Caco-2 (cell line): Measurements from ENCODE around the gene ZBTB38. TPM values are rescaled to one million over a fixed set of nuclear protein-coding genes. Genes with fewer than 3 reads are reported as not detected.

Experiments used
- BruUV-seq: library from RNA; stranded (reverse); fragments of 400-500 nt; replicated peaks from 2 replicates; lab custom pipeline; 2021; lab: Mats Ljungman, UMichigan
- CTCF ChIA-PET: fragments of 300-600 bp; sonication (Branson Sonifier 250); formaldehyde crosslinking; loops from one replicate; lab custom pipeline; 2022; ENCODE audit warnings: antibody characterized with exemption; lab: Charles Lee
- POLR2A ChIA-PET: fragments of 300-600 bp; sonication (Branson Sonifier 250); formaldehyde crosslinking; loops from one replicate; lab custom pipeline; 2022; ENCODE audit warnings: antibody characterized with exemption; lab: Charles Lee
- DNase-seq, 2 experiments: peaks; one replicate each; pipeline versions ENCODE4 v3.0.0 to v3.0.0-alpha.2; 2020 to 2022
- H3K27me3 ChIP-seq: replicated peaks from 2 replicates; pipeline ENCODE4 v1.6.0; 2011; ENCODE audit warnings: low read length; ENCODE audit not compliant: control insufficient read depth, insufficient read depth
- H3K36me3 ChIP-seq: 2 replicates; pipeline ENCODE4 v1.5.1; 2011; ENCODE audit warnings: low read length; ENCODE audit not compliant: control insufficient read depth, insufficient read depth
- H3K4me1 ChIP-seq: fragments of 250-450 bp; sonication (Bioruptor Pico); 2 replicates; pipeline ENCODE4 v1.5.1; 2020; ENCODE audit warnings: mild to moderate bottlenecking
- H3K4me3 ChIP-seq: 2 replicates; pipeline ENCODE4 v1.5.1; 2011; ENCODE audit warnings: low read depth, mild to moderate bottlenecking, control low read depth, low read length
- H3K9me3 ChIP-seq: fragments of 250-450 bp; sonication (Bioruptor Pico); 2 replicates; pipeline ENCODE4 v1.5.1; 2020; ENCODE audit warnings: mild to moderate bottlenecking, moderate library complexity
- H3K27ac Mint-ChIP-seq: one replicate; pipeline ENCODE4 v1.8.0; 2022; ENCODE audit warnings: mixed read lengths; ENCODE audit not compliant: unreplicated experiment
- H3K27me3 Mint-ChIP-seq: one replicate; pipeline ENCODE4 v1.8.0; 2022; ENCODE audit warnings: mixed read lengths; ENCODE audit not compliant: insufficient read depth, unreplicated experiment
- H3K36me3 Mint-ChIP-seq: one replicate; pipeline ENCODE4 v1.8.0; 2022; ENCODE audit warnings: mild to moderate bottlenecking, mixed read lengths; ENCODE audit not compliant: insufficient read depth, unreplicated experiment
- H3K4me1 Mint-ChIP-seq: one replicate; pipeline ENCODE4 v1.8.0; 2022; ENCODE audit warnings: low read depth, mixed read lengths; ENCODE audit not compliant: unreplicated experiment
- H3K4me3 Mint-ChIP-seq: one replicate; pipeline ENCODE4 v1.8.0; 2022; ENCODE audit warnings: mild to moderate bottlenecking, moderate library complexity, mixed read lengths; ENCODE audit not compliant: unreplicated experiment
- H3K9me3 Mint-ChIP-seq: one replicate; pipeline ENCODE4 v1.8.0; 2022; ENCODE audit warnings: mixed read lengths; ENCODE audit not compliant: unreplicated experiment
- intact Hi-C: fragments of 100-400 bp; cut with micrococcal nuclease; formaldehyde crosslinking; loops from one replicate; pipeline ENCODE4 v1.10.0; 2022; ENCODE audit not compliant: unreplicated experiment
- total RNA-seq: library from RNA; stranded (reverse); gene quantifications from 2 replicates; pipeline ENCODE4 v1.2.3, GENCODE V29; 2022
- TF ChIP-seq, protein P1 (sequence below), 2 experiments: fragments of 200-600 bp in 1 of 2; IDR thresholded peaks; 1 replicate in 1 of 2; 2 replicates in 1 of 2; pipeline versions ENCODE4 v1.5.1 to v1.8.0; 2011 to 2022; ENCODE audit warnings: antibody characterized with exemption in 1 of 2, control low read depth in 1 of 2, inconsistent platforms in 1 of 2, low read depth in 1 of 2, low read length in 1 of 2, mild to moderate bottlenecking in 1 of 2, moderate library complexity in 1 of 2; ENCODE audit not compliant: insufficient read depth in 1 of 2, severe bottlenecking in 1 of 2, unreplicated experiment in 1 of 2

ZBTB38 gene
- total RNA-seq, 1 experiment from 2014 or later = 74.1 TPM

DNA sequence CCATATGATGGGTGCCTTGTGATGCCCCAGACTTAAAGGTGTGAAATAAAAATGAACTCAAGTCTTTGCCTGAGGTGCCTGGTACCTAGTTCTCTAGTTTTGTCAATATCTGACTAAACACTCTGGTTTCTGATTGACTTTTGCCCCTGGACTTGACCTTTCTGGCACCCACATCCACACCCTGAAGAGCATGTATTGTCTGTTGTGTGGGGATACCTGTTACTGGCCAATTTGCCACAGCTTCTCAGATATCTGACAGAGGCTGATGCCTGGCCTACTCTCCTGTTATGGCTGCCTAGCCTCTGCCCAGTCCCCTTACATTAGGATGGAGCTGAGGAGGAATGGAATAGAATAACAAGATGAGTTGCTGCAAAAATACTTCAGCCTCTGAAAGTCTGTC, 3.6 kb downstream of the ZBTB38 start:
- ChIA-PET POLR2A (no interaction called here), CTCF (interaction anchor here (1.1 kb wide), 1 partner anchor 12 kb away, joined by 3 read pairs; no protein-coding TSS in a partner anchor)
- no peaks in the 10 kb centered on the region for H3K27me3 ChIP-seq
- H3K36me3 ChIP-seq = no peaks in the 10 kb centered on the region
- Mint-ChIP-seq H3K27ac (no peak overlapping the region), H3K9me3 (no peaks in the 10 kb centered on the region), H3K36me3 (peaks cover 64% of the 10 kb centered on the region), H3K4me3 (no peak overlapping the region), H3K27me3 (no peaks in the 10 kb centered on the region), H3K4me1 (peaks cover 30% of the 10 kb centered on the region)
- no TSS peak for BruUV-seq
- intact Hi-C loops = no loop called here
- TF ChIP-seq, protein P1, sequence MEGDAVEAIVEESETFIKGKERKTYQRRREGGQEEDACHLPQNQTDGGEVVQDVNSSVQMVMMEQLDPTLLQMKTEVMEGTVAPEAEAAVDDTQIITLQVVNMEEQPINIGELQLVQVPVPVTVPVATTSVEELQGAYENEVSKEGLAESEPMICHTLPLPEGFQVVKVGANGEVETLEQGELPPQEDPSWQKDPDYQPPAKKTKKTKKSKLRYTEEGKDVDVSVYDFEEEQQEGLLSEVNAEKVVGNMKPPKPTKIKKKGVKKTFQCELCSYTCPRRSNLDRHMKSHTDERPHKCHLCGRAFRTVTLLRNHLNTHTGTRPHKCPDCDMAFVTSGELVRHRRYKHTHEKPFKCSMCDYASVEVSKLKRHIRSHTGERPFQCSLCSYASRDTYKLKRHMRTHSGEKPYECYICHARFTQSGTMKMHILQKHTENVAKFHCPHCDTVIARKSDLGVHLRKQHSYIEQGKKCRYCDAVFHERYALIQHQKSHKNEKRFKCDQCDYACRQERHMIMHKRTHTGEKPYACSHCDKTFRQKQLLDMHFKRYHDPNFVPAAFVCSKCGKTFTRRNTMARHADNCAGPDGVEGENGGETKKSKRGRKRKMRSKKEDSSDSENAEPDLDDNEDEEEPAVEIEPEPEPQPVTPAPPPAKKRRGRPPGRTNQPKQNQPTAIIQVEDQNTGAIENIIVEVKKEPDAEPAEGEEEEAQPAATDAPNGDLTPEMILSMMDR (IDR thresholded peaks at IDR 0.05; ENCODE audit: insufficient read depth in 1 of 2, low read depth in 1 of 2, low read length in 1 of 2, severe bottlenecking in 1 of 2, unreplicated experiment in 1 of 2) = no peak
- peaks cover 22% of the 10 kb centered on the region for H3K4me1 ChIP-seq
- H3K4me3 ChIP-seq = no peak overlapping the region
- DNase-seq = no peak
- no peaks in the 10 kb centered on the region for H3K9me3 ChIP-seq

DNA sequence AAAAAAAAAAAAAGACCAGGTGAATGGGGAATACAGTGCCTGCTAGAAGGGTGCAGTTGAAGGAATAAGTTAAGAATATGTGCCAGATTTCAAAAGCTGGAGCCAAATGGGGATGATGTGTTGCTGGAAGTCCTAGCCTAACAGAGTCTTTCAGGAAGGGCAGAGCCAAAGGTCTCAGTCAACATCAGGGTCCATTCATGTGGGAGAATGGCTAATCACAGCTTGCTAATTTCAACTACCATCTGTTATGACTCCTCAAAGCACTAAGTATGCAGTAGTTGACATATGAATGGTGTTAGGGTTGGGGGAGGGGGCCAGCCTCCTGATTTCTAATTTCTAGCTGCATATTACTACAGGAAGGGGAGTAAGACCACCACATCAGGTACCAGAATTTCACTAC, 4.4 kb downstream of the ZBTB38 start:
- intact Hi-C loops = no loop called here
- H3K27me3 ChIP-seq = no peaks in the 10 kb centered on the region
- peaks cover 22% of the 10 kb centered on the region for H3K4me1 Mint-ChIP-seq
- no peaks in the 10 kb centered on the region for H3K9me3 ChIP-seq
- TF ChIP-seq, protein P1 (IDR thresholded peaks at IDR 0.05; ENCODE audit: insufficient read depth in 1 of 2, low read depth in 1 of 2, low read length in 1 of 2, severe bottlenecking in 1 of 2, unreplicated experiment in 1 of 2) = no peak
- ChIA-PET POLR2A (no interaction called here), CTCF (interaction anchor here (1.1 kb wide), 1 partner anchor 12 kb away, joined by 3 read pairs; no protein-coding TSS in a partner anchor)
- peaks cover 65% of the 10 kb centered on the region for H3K36me3 Mint-ChIP-seq
- H3K4me3 ChIP-seq = no peak overlapping the region
- H3K9me3 Mint-ChIP-seq = no peaks in the 10 kb centered on the region
- H3K36me3 ChIP-seq = no peaks in the 10 kb centered on the region
- no peak for DNase-seq
- BruUV-seq = no TSS peak
- H3K4me1 ChIP-seq = peaks cover 15% of the 10 kb centered on the region
- H3K27ac Mint-ChIP-seq = no peak overlapping the region
- no peaks in the 10 kb centered on the region for H3K27me3 Mint-ChIP-seq
- no peak overlapping the region for H3K4me3 Mint-ChIP-seq

DNA sequence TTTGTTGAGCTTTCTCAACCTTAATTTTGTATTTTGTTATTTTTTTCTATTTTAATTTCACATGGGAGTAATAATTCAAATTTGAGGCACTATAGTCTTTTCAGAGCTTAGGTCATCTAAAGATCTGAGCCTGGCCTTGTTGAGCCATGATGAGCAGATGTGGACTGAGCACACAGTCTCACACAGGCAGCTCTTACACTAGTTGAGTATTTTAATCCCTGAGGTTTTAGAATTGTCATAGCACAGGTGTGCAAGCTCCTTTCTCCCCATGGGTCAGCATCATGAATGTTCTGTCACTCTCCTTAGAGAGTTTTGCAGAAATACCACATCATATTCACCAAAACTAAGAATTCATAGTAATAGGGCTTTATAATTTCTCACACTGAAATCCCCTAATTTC, 4.9 kb downstream of the ZBTB38 start:
- intact Hi-C loops = no loop called here
- ChIA-PET CTCF (interaction anchor here (0.7 kb wide), 1 partner anchor 12 kb away, joined by 3 read pairs; no protein-coding TSS in a partner anchor), POLR2A (no interaction called here)
- BruUV-seq = no TSS peak
- Mint-ChIP-seq H3K27me3 (no peaks in the 10 kb centered on the region), H3K36me3 (peaks cover 67% of the 10 kb centered on the region), H3K27ac (no peak overlapping the region), H3K4me1 (peaks cover 19% of the 10 kb centered on the region), H3K9me3 (no peaks in the 10 kb centered on the region), H3K4me3 (no peak overlapping the region)
- H3K4me3 ChIP-seq = no peak overlapping the region
- TF ChIP-seq, protein P1 (IDR thresholded peaks at IDR 0.05; ENCODE audit: insufficient read depth in 1 of 2, low read depth in 1 of 2, low read length in 1 of 2, severe bottlenecking in 1 of 2, unreplicated experiment in 1 of 2) = no peak
- H3K36me3 ChIP-seq = no peaks in the 10 kb centered on the region
- no peaks in the 10 kb centered on the region for H3K27me3 ChIP-seq
- no peaks in the 10 kb centered on the region for H3K9me3 ChIP-seq
- no peak for DNase-seq
- H3K4me1 ChIP-seq = peaks cover 11% of the 10 kb centered on the region
